GM19395 (cell line): ENCODE measurements around the gene RRP1.
"Not testable (repeated sequence)": the region's sequence is repeated elsewhere in the genome, so short reads cannot be mapped to it uniquely, and the experiment has no call there.

Experiments
- ATAC-seq: cut with Tn5 transposase; IDR thresholded peaks from one replicate; pipeline ENCODE4 v1.9.1; 2021; ENCODE audit warnings: mild to moderate bottlenecking, moderate library complexity; ENCODE audit not compliant: unreplicated experiment

The RRP1 gene

GRCh38 chr21:43834146-43834905 is 44.9 kb downstream of the RRP1 start:
- ATAC-seq: no peak

DNA sequence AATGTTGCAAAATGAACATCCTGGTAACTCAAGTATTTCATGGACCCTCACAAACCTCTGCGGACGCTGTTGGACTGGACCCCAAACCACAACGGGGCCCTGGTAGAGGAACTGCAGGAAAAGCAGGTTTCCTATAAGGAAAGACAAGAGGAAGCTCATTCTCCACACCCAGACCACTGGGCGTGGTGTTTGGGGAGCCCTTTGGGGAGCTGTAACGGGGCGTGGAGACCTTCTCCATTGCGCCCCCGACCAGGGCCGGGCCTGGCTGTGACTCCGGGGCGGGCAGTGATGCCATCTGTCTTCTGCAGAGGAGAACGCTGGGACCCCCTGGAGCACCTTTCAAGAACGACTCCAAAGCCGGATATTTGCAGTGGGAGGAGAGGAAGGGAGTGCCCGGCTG is 45.7 kb downstream of the RRP1 start:
- ATAC-seq: no peak

- ATAC-seq: no peak
These were observed 46.5 kb downstream of the RRP1 start for GRCh38 chr21:43835861-43836260.

- no peak for ATAC-seq
These were observed 47.2 kb downstream of the RRP1 start for GRCh38 chr21:43836616-43837015.

- no peak for ATAC-seq
These were observed 50.9 kb downstream of the RRP1 start for GRCh38 chr21:43840259-43840658.

GRCh38 chr21:43842742-43843141 is 53.4 kb downstream of the RRP1 start:
- ATAC-seq: no peak

GRCh38 chr21:43844906-43845305 is 55.5 kb downstream of the RRP1 start:
- ATAC-seq: not testable (repeated sequence)

DNA sequence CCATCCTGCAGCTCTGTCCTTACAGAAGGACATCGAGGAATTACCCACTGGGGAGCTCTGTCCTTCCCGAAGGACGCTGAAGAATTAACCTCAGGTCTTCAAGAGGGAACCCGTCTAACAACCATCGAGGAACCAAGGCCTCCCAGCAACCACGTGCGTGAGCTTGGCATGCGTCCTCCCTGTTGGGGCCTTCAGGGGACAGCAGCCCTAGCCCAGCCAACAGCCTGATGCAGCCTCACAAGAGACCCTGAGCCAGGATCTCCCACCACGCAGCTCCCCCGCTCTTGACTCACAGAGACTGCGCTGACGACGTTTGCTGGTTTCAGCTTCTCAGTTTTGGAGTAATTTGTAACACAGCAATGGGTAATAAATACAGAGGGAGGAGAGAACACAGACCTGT is 56.0 kb downstream of the RRP1 start:
- ATAC-seq: no peak

GRCh38 chr21:43846430-43846829 is 57.1 kb downstream of the RRP1 start:
- ATAC-seq: no peak

- no peak for ATAC-seq
These were observed 57.9 kb downstream of the RRP1 start for GRCh38 chr21:43847301-43847700.

GRCh38 chr21:43848771-43849170 is 59.4 kb downstream of the RRP1 start:
- ATAC-seq: no peak

GRCh38 chr21:43849532-43850299 is 60.3 kb downstream of the RRP1 start:
- ATAC-seq: no peak

- no peak for ATAC-seq
These were observed 61.4 kb downstream of the RRP1 start for GRCh38 chr21:43850728-43851295.

DNA sequence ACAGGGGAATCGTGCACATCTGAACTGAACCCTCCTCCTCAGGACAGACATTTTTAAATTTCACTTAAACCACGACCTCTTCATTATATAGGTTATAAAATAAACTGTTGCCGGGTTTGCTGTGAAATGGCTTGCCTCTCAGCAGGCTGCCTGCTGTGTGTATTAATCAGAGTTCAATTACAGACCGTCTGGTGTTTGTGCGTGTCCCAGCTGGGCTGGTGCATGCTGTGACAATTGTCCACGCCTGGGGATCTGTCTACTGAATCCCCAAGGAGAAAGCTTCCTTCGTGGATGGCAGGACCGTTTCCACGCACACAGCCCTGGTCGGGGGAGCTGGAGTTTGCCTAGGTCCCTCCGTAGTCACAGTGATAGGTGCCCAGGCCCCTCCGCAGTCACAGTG is 62.2 kb downstream of the RRP1 start:
- no peak for ATAC-seq

GRCh38 chr21:43853851-43854772 is 64.7 kb downstream of the RRP1 start:
- no peak for ATAC-seq
